ENCODE results near the gene EPS15. TPM values are rescaled to one million over a fixed set of nuclear protein-coding genes. Genes with fewer than 3 reads are reported as not detected.

The EPS15 gene
- total RNA-seq, 1 experiment from 2014 or later = 37.1 TPM

DNA sequence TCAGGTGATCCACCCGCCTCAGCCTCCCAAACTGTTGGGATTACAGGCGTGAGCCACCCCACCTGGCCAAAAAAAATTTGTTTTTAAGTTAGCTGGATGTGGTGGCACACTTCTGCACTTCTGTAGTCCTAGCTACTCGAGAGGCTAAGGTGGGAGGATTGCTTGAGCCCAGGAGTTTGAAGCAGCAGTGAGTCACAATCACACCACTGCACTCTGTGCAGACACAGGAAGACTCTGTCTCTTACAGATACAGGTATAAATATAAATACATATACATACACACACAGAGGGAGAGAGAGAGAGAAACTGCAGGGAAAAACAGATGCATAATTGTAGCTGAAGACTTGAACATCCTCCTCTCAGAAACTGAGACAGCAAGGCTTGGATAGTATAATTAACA is 34.8 kb upstream of the EPS15 start:
- no peak for DNase-seq (ENCODE audit: low spot score)
- Mint-ChIP-seq H3K4me3 (no peak overlapping the region), H3K27ac (no peak overlapping the region), H3K36me3 (no peaks in the 10 kb centered on the region), H3K27me3 (ENCODE audit: low read depth) (no peaks in the 10 kb centered on the region), H3K9me3 (no peaks in the 10 kb centered on the region), H3K4me1 (peaks cover 9% of the 10 kb centered on the region)
- ChIA-PET CTCF (no interaction called here), POLR2A (no interaction called here)
- ATAC-seq = no peak
- TF ChIP-seq CREM (CRISPR knock-in tag; IDR thresholded peaks at IDR 0.05) = no peak
- TF ChIP-seq TEAD4 (CRISPR knock-in tag; IDR thresholded peaks at IDR 0.05) = no peak
- TF ChIP-seq JUN (CRISPR knock-in tag; IDR thresholded peaks at IDR 0.05) = no peak
- TF ChIP-seq, protein P1, sequence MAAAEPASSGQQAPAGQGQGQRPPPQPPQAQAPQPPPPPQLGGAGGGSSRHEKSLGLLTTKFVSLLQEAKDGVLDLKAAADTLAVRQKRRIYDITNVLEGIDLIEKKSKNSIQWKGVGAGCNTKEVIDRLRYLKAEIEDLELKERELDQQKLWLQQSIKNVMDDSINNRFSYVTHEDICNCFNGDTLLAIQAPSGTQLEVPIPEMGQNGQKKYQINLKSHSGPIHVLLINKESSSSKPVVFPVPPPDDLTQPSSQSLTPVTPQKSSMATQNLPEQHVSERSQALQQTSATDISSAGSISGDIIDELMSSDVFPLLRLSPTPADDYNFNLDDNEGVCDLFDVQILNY (CRISPR knock-in tag; IDR thresholded peaks at IDR 0.05) = no peak
- TF ChIP-seq JAZF1 (CRISPR knock-in tag; IDR thresholded peaks at IDR 0.05) = no peak
- TF ChIP-seq, protein P2, sequence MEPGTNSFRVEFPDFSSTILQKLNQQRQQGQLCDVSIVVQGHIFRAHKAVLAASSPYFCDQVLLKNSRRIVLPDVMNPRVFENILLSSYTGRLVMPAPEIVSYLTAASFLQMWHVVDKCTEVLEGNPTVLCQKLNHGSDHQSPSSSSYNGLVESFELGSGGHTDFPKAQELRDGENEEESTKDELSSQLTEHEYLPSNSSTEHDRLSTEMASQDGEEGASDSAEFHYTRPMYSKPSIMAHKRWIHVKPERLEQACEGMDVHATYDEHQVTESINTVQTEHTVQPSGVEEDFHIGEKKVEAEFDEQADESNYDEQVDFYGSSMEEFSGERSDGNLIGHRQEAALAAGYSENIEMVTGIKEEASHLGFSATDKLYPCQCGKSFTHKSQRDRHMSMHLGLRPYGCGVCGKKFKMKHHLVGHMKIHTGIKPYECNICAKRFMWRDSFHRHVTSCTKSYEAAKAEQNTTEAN (CRISPR knock-in tag; IDR thresholded peaks at IDR 0.05) = no peak
- TF ChIP-seq TEAD1 (CRISPR knock-in tag; IDR thresholded peaks at IDR 0.05) = no peak
- TF ChIP-seq, protein P3, sequence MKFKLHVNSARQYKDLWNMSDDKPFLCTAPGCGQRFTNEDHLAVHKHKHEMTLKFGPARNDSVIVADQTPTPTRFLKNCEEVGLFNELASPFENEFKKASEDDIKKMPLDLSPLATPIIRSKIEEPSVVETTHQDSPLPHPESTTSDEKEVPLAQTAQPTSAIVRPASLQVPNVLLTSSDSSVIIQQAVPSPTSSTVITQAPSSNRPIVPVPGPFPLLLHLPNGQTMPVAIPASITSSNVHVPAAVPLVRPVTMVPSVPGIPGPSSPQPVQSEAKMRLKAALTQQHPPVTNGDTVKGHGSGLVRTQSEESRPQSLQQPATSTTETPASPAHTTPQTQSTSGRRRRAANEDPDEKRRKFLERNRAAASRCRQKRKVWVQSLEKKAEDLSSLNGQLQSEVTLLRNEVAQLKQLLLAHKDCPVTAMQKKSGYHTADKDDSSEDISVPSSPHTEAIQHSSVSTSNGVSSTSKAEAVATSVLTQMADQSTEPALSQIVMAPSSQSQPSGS (CRISPR knock-in tag; IDR thresholded peaks at IDR 0.05; ENCODE audit: borderline replicate concordance, low read depth) = no peak
- TF ChIP-seq ZNF423 (CRISPR knock-in tag; IDR thresholded peaks at IDR 0.05) = no peak

DNA sequence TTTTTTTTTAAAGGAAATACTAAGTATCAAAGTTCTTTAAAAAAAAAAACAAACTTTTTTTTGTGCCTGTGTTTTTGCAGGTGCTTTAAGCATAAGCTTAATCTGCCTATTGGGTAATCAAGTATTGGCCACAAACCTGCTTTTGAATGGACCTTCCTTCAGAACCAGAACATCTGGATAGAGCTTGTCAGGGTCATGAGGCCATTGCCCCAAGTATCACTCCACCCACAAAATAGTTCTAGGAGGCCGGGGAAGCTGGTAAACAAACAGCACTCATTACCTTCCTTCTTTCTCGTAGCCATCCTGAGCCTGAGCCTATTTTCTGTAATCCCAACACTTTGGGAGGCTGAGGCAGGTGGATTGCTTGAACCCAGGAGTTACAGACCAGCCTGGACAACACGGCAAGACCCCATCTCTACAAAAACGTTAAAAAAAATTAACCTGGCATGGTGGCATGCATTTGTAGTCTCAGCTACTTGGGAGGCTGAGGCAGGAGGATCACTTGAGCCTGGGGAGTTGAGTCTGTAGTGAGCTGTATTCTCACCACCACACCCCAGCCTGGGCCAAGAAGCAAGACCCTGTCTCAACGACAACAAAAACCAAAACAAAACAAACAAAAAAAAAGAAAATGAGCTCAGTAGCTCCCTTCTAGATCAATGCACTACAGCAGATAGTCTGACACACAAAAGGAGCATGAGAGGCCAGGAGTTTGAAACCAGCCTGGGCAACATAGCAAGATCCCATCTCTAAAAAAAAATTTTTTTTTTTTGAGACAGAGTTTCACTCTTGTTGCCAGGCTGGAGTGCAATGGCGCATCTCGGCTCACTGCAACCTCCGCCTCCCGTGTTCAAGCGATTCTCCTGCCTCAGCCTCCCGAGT is 34.1 kb upstream of the EPS15 start:
- CTCF ChIA-PET = no interaction called here
- ATAC-seq (no peak), DNase-seq (ENCODE audit: low spot score) (no peak)
- H3K27ac Mint-ChIP-seq = no peak overlapping the region
- no peaks in the 10 kb centered on the region for H3K36me3 Mint-ChIP-seq
- no peaks in the 10 kb centered on the region for H3K9me3 Mint-ChIP-seq
- H3K27me3 Mint-ChIP-seq (ENCODE audit: low read depth) = no peaks in the 10 kb centered on the region
- no peak overlapping the region for H3K4me3 Mint-ChIP-seq
- POLR2A ChIA-PET = no interaction called here
- peaks cover 2% of the 10 kb centered on the region for H3K4me1 Mint-ChIP-seq
- TF ChIP-seq ELF4 (CRISPR knock-in tag; IDR thresholded peaks at IDR 0.05; ENCODE audit: low read depth) = no peak
- TF ChIP-seq TCF7 (CRISPR knock-in tag; IDR thresholded peaks at IDR 0.05; ENCODE audit: low read depth) = no peak
- no peak for TF ChIP-seq SMAD4 (CRISPR knock-in tag; IDR thresholded peaks at IDR 0.05)
- TF ChIP-seq, protein P4, sequence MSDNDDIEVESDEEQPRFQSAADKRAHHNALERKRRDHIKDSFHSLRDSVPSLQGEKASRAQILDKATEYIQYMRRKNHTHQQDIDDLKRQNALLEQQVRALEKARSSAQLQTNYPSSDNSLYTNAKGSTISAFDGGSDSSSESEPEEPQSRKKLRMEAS (CRISPR knock-in tag; IDR thresholded peaks at IDR 0.05) = no peak
- TF ChIP-seq JAZF1 (CRISPR knock-in tag; IDR thresholded peaks at IDR 0.05) = no peak
- no peak for TF ChIP-seq FOXP1 (CRISPR knock-in tag; IDR thresholded peaks at IDR 0.05; ENCODE audit: borderline replicate concordance)
- TF ChIP-seq SP1 (CRISPR knock-in tag; conservative IDR thresholded peaks at IDR 0.05) = no peak
- TF ChIP-seq, protein P5, sequence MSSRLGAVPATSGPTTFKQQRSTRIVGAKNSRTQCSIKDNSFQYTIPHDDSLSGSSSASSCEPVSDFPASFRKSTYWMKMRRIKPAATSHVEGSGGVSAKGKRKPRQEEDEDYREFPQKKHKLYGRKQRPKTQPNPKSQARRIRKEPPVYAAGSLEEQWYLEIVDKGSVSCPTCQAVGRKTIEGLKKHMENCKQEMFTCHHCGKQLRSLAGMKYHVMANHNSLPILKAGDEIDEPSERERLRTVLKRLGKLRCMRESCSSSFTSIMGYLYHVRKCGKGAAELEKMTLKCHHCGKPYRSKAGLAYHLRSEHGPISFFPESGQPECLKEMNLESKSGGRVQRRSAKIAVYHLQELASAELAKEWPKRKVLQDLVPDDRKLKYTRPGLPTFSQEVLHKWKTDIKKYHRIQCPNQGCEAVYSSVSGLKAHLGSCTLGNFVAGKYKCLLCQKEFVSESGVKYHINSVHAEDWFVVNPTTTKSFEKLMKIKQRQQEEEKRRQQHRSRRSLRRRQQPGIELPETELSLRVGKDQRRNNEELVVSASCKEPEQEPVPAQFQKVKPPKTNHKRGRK (CRISPR knock-in tag; IDR thresholded peaks at IDR 0.05; ENCODE audit: borderline replicate concordance) = no peak
- TF ChIP-seq, protein P6, sequence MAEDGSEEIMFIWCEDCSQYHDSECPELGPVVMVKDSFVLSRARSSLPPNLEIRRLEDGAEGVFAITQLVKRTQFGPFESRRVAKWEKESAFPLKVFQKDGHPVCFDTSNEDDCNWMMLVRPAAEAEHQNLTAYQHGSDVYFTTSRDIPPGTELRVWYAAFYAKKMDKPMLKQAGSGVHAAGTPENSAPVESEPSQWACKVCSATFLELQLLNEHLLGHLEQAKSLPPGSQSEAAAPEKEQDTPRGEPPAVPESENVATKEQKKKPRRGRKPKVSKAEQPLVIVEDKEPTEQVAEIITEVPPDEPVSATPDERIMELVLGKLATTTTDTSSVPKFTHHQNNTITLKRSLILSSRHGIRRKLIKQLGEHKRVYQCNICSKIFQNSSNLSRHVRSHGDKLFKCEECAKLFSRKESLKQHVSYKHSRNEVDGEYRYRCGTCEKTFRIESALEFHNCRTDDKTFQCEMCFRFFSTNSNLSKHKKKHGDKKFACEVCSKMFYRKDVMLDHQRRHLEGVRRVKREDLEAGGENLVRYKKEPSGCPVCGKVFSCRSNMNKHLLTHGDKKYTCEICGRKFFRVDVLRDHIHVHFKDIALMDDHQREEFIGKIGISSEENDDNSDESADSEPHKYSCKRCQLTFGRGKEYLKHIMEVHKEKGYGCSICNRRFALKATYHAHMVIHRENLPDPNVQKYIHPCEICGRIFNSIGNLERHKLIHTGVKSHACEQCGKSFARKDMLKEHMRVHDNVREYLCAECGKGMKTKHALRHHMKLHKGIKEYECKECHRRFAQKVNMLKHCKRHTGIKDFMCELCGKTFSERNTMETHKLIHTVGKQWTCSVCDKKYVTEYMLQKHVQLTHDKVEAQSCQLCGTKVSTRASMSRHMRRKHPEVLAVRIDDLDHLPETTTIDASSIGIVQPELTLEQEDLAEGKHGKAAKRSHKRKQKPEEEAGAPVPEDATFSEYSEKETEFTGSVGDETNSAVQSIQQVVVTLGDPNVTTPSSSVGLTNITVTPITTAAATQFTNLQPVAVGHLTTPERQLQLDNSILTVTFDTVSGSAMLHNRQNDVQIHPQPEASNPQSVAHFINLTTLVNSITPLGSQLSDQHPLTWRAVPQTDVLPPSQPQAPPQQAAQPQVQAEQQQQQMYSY (CRISPR knock-in tag; IDR thresholded peaks at IDR 0.05) = no peak
- TF ChIP-seq CREB1 (CRISPR knock-in tag; IDR thresholded peaks at IDR 0.05) = no peak
- TF ChIP-seq, protein P7, sequence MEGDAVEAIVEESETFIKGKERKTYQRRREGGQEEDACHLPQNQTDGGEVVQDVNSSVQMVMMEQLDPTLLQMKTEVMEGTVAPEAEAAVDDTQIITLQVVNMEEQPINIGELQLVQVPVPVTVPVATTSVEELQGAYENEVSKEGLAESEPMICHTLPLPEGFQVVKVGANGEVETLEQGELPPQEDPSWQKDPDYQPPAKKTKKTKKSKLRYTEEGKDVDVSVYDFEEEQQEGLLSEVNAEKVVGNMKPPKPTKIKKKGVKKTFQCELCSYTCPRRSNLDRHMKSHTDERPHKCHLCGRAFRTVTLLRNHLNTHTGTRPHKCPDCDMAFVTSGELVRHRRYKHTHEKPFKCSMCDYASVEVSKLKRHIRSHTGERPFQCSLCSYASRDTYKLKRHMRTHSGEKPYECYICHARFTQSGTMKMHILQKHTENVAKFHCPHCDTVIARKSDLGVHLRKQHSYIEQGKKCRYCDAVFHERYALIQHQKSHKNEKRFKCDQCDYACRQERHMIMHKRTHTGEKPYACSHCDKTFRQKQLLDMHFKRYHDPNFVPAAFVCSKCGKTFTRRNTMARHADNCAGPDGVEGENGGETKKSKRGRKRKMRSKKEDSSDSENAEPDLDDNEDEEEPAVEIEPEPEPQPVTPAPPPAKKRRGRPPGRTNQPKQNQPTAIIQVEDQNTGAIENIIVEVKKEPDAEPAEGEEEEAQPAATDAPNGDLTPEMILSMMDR (IDR thresholded peaks at IDR 0.05) = no peak
- TF ChIP-seq SMAD3 (CRISPR knock-in tag; IDR thresholded peaks at IDR 0.05; ENCODE audit: borderline replicate concordance) = no peak
- TF ChIP-seq ETV6 (CRISPR knock-in tag; IDR thresholded peaks at IDR 0.05) = no peak
